Gastrocnemius medialis (tissue), 4 donors: ENCODE data around the gene SMYD3. TPM values are rescaled to one million over a fixed set of nuclear protein-coding genes. Genes with fewer than 3 reads are reported as not detected.

Experiments
- ATAC-seq, 2 donors: fragments of 150-250 bp; one replicate each; pipeline ENCODE4 v1.9.1; 2016
- DNase-seq, 2 donors: peaks; one replicate each; pipeline ENCODE4 v3.0.0-alpha.2; 2019
- H3K27ac ChIP-seq, 4 donors: fragments of 200-600 bp; sonication (generic); 1 replicate in 1 of 4; 2 replicates in 3 of 4; pipeline ENCODE4 v1.5.1; 2016 to 2018; ENCODE audit warnings: mild to moderate bottlenecking in 2 of 4, moderate library complexity in 1 of 4
- H3K27me3 ChIP-seq, 3 donors: fragments of 200-600 bp; sonication (generic) in 2 of 3; 1 replicate in 1 of 3; 2 replicates in 2 of 3; pipeline versions ENCODE4 v1.5.1 to v1.6.0; 2016 to 2019; ENCODE audit warnings: mild to moderate bottlenecking in 1 of 3, moderate library complexity in 1 of 3
- H3K36me3 ChIP-seq, 2 donors: fragments of 200-600 bp; sonication (generic) in 1 of 2; one replicate each; pipeline ENCODE4 v1.5.1; 2017 to 2018
- H3K4me1 ChIP-seq, 2 donors: fragments of 200-600 bp; sonication (generic) in 1 of 2; one replicate each; pipeline ENCODE4 v1.5.1; 2016 to 2017; ENCODE audit warnings: mild to moderate bottlenecking in 2 of 2
- H3K4me3 ChIP-seq, 4 donors: fragments of 200-600 bp; sonication (generic) in 3 of 4; 1 replicate in 1 of 4; 2 replicates in 3 of 4; pipeline ENCODE4 v1.5.1; 2016 to 2019; ENCODE audit warnings: mild to moderate bottlenecking in 2 of 4
- H3K9me3 ChIP-seq, 3 donors: fragments of 200-600 bp; sonication (generic) in 2 of 3; 1 replicate in 1 of 3; 2 replicates in 2 of 3; pipeline ENCODE4 v1.5.1; 2016 to 2019
- POLR2A ChIP-seq, 2 donors: fragments of 450-650 bp; IDR thresholded peaks; one replicate each; pipeline ENCODE4 v1.6.1; 2017; ENCODE audit warnings: antibody characterized with exemption in 2 of 2, mild to moderate bottlenecking in 2 of 2, moderate library complexity in 2 of 2
- in situ Hi-C, 4 donors: fragments of 200-750 bp; cut with MboI; loops; one replicate each; pipeline versions ENCODE4 v1.15.0 to v1.8.0; 2017; ENCODE audit warnings: low sequenced_read_pairs in 4 of 4
- intact Hi-C: fragments of 100-400 bp; cut with DNase I; formaldehyde crosslinking; loops from one replicate; pipeline ENCODE4 v1.15.1; 2023; ENCODE audit warnings: low total_unique reads
- total RNA-seq, 4 donors: library from RNA; depleted of rRNA; stranded (reverse); fragments of >200 nt; gene quantifications; one replicate each; pipeline versions ENCODE4 v1.1.0 to v1.2.3, GENCODE V29; 2016
- TF ChIP-seq, protein P1 (sequence below), 5 experiments: fragments of 450-650 bp in 3 of 5; fragments of 200-600 bp in 2 of 5; sonication (generic) in 2 of 5; IDR thresholded peaks in 4 of 5; conservative IDR thresholded peaks in 1 of 5; 1 replicate in 4 of 5; 2 replicates in 1 of 5; pipeline ENCODE4 v1.5.1; 2016 to 2019; ENCODE audit warnings: antibody characterized with exemption in 5 of 5, mild to moderate bottlenecking in 3 of 5, moderate library complexity in 3 of 5

The SMYD3 gene
- total RNA-seq, 4 donors from 2014 or later = 4.4 to 10.3 (median 6.3) TPM

DNA sequence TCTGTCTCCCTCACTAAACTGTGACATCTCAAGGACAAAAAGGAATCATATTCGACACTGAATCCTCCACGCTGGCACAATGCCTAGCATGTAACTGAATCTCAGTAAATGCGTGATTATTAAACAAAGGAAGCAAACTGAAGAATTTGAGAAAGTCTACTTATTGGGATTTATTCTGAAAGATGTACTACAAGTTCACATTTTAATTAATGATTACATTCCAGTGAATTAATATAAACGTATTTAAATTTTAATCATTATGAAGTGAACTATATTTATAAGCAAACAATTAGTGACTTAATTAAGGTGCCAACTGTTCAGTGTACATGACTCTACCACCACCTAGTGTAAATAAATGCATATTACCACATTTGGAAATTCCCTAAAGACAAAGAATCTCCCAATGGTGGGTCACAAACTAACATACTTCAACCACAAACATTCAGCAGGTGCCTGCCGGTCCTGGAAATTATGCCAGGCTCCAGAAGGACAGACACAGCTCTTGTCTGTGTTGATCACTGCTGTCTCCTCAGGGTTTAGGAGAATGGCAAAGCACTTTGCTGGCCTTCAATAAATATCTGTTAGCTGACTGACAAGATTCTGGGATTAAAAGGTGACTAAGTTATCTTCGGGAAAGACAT lies 56.3 kb downstream of the SMYD3 start:
- in situ Hi-C loops = no loop called here
- Histone ChIP-seq H3K4me1 (peaks cover 31% of the 10 kb centered on the region in 2 donors), H3K9me3 (no peaks in the 10 kb centered on the region), H3K36me3 (no peaks in the 10 kb centered on the region), H3K4me3 (no peak overlapping the region), H3K27ac (no peak overlapping the region), H3K27me3 (no peaks in the 10 kb centered on the region)
- intact Hi-C loops = loop anchor here (2.0 to 10.0 kb wide), 2 partner anchors 438 to 1296 kb away; partner anchors contain the start of gene KIF26B
- ATAC-seq = no peak
- TF ChIP-seq, protein P1, sequence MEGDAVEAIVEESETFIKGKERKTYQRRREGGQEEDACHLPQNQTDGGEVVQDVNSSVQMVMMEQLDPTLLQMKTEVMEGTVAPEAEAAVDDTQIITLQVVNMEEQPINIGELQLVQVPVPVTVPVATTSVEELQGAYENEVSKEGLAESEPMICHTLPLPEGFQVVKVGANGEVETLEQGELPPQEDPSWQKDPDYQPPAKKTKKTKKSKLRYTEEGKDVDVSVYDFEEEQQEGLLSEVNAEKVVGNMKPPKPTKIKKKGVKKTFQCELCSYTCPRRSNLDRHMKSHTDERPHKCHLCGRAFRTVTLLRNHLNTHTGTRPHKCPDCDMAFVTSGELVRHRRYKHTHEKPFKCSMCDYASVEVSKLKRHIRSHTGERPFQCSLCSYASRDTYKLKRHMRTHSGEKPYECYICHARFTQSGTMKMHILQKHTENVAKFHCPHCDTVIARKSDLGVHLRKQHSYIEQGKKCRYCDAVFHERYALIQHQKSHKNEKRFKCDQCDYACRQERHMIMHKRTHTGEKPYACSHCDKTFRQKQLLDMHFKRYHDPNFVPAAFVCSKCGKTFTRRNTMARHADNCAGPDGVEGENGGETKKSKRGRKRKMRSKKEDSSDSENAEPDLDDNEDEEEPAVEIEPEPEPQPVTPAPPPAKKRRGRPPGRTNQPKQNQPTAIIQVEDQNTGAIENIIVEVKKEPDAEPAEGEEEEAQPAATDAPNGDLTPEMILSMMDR (IDR thresholded peaks at IDR 0.05 in 4 of 5, conservative IDR thresholded peaks at IDR 0.05 in 1 of 5) = peak; percentile 35 to 73 (median 48)
- no peak for TF ChIP-seq POLR2A (IDR thresholded peaks at IDR 0.05)
- no peak for DNase-seq

DNA sequence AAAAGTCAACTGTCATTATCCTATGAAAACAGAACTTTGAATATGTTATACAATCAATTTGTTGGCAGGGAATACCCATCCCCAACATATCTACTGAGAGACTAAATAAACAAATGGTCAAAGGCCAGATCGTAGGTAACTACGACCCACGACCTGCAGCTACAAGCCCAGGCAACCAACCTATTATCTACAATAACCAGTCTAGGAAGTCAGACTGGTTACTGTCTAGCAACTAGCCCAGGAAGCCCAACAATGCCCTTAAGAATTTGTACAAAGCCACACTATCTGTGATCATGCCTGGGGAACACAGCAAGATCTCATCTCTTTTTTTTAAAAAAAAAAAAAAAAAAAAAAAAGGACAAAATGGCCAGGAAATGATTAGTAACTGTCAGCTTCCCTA lies 58.7 kb downstream of the SMYD3 start:
- Histone ChIP-seq H3K27me3 (no peaks in the 10 kb centered on the region), H3K9me3 (no peaks in the 10 kb centered on the region), H3K36me3 (no peaks in the 10 kb centered on the region), H3K27ac (no peak overlapping the region), H3K4me3 (no peak overlapping the region), H3K4me1 (peaks cover 8 to 12% of the 10 kb centered on the region in 2 donors)
- no peak for DNase-seq
- in situ Hi-C loops = no loop called here
- intact Hi-C loops = no loop called here
- no peak for TF ChIP-seq POLR2A (IDR thresholded peaks at IDR 0.05)
- TF ChIP-seq, protein P1 (IDR thresholded peaks at IDR 0.05 in 4 of 5, conservative IDR thresholded peaks at IDR 0.05 in 1 of 5) = no peak
- ATAC-seq = no peak

DNA sequence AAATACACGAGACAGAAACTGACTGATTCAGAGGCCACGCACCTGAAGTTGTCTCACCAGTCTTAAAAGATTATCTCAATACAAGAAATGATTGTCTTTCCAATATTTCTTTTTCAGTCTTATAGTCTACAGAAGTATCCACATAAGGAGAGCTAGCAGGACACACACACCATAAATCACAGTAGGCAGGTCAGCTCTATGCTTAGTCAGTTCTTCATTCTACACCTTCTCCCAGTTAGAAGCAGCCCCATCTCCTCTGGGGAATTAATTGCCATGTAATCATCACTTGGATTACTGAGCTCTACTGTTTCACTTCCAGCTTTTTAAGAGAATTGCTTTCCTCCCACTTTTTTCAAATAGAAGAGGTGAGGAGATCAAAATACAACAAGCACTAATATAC lies 59.6 kb downstream of the SMYD3 start:
- H3K27ac ChIP-seq = no peak overlapping the region
- peaks cover 5 to 11% of the 10 kb centered on the region in 2 donors for H3K4me1 ChIP-seq
- ATAC-seq = no peak
- TF ChIP-seq, protein P1 (IDR thresholded peaks at IDR 0.05 in 4 of 5, conservative IDR thresholded peaks at IDR 0.05 in 1 of 5) = no peak
- no peak for TF ChIP-seq POLR2A (IDR thresholded peaks at IDR 0.05)
- no peaks in the 10 kb centered on the region for H3K36me3 ChIP-seq
- intact Hi-C loops = no loop called here
- no peaks in the 10 kb centered on the region for H3K27me3 ChIP-seq
- no peak for DNase-seq
- H3K9me3 ChIP-seq = no peaks in the 10 kb centered on the region
- in situ Hi-C loops = no loop called here
- no peak overlapping the region for H3K4me3 ChIP-seq

DNA sequence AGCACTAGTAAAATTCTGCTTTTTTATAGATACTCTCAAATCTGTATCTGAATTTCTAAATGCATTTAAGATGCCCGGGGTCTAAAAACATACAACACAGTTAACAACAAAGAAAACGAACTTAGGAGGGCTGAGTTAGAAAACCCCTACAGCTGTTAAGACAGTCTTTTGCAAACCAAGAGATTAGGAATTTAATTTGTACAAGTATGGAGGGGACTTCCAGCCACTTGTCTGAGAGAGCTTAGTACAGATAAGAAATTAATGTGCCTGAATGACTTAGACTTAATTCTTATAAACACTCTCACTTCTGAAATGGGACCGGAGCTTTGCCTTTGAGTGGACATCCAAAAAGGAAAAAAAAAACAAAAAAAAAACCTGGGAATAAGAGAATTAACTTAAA lies 61.6 kb downstream of the SMYD3 start:
- in situ Hi-C loops = no loop called here

More for the DNA sequence above, 61.6 kb downstream of the SMYD3 start:
- H3K27ac ChIP-seq = no peak overlapping the region
- no peak overlapping the region for H3K4me3 ChIP-seq
- peaks cover under 1 to 6% of the 10 kb centered on the region in 2 donors for H3K4me1 ChIP-seq
- no peaks in the 10 kb centered on the region for H3K9me3 ChIP-seq
- ATAC-seq (no peak), DNase-seq (no peak)
- no peaks in the 10 kb centered on the region for H3K36me3 ChIP-seq
- TF ChIP-seq, protein P1 (IDR thresholded peaks at IDR 0.05 in 4 of 5, conservative IDR thresholded peaks at IDR 0.05 in 1 of 5) = no peak
- no peak for TF ChIP-seq POLR2A (IDR thresholded peaks at IDR 0.05)
- H3K27me3 ChIP-seq = no peaks in the 10 kb centered on the region
- intact Hi-C loops = no loop called here
